B cell (primary cell): ENCODE results near the gene TADA1. TPM values are rescaled to one million over a fixed set of nuclear protein-coding genes. Genes with fewer than 3 reads are reported as not detected.

Experiments
- ATAC-seq: fragments of 200-7000 bp; cut with Tn5 transposase; one replicate; pipeline ENCODE4 v1.10.0; 2021; ENCODE audit warnings: low read depth, mild to moderate bottlenecking, moderate number of reproducible peaks, moderate library complexity
- CTCF ChIA-PET: fragments of 350-600 bp; sonication (Branson Sonifier 250); formaldehyde crosslinking; loops from one replicate; lab custom pipeline; 2021; ENCODE audit warnings: antibody characterized with exemption, inconsistent platforms; lab: Charles Lee
- POLR2A ChIA-PET: fragments of 350-600 bp; sonication (Branson Sonifier 250); formaldehyde crosslinking; loops from one replicate; lab custom pipeline; 2021; ENCODE audit warnings: antibody characterized with exemption; lab: Charles Lee
- DNase-seq: peaks from one replicate; pipeline ENCODE4 v3.0.0; 2013
- H2AFZ ChIP-seq: 2 replicates; pipeline ENCODE4 v1.6.1; 2012; ENCODE audit warnings: mild to moderate bottlenecking, low read depth, low read length; ENCODE audit not compliant: insufficient read depth, poor library complexity, severe bottlenecking
- H3K27ac ChIP-seq, 2 donors: 1 replicate in 1 of 2; 2 replicates in 1 of 2; pipeline ENCODE4 v1.5.1; 2012 to 2013; ENCODE audit warnings: low read length in 2 of 2, mild to moderate bottlenecking in 2 of 2, moderate library complexity in 1 of 2
- H3K27me3 ChIP-seq, 4 experiments: fragments of 200-600 bp in 1 of 4; sonication (generic) in 1 of 4; replicated peaks in 1 of 4; 1 replicate in 2 of 4; 2 replicates in 2 of 4; pipeline versions ENCODE4 v1.6.1 to v1.7.0; 2013 to 2016; ENCODE audit warnings: low read length in 3 of 4, mild to moderate bottlenecking in 2 of 4, mixed read lengths in 1 of 4, moderate library complexity in 1 of 4; ENCODE audit not compliant: insufficient read depth in 4 of 4, control insufficient read depth in 3 of 4; ENCODE audit errors: control extremely low read depth in 1 of 4
- H3K36me3 ChIP-seq, 2 experiments: replicated peaks in 1 of 2; 1 replicate in 1 of 2; 2 replicates in 1 of 2; pipeline versions ENCODE4 v1.6.1 to v1.7.1; 2013; ENCODE audit warnings: low read length in 1 of 2; ENCODE audit not compliant: insufficient read depth in 2 of 2, control insufficient read depth in 1 of 2; ENCODE audit errors: control extremely low read depth in 1 of 2, extremely low read depth in 1 of 2
- H3K4me1 ChIP-seq, 2 donors: fragments of 200-600 bp in 1 of 2; sonication (generic) in 1 of 2; 1 replicate in 1 of 2; 2 replicates in 1 of 2; pipeline versions ENCODE4 v1.5.1 to v1.6.1; 2013 to 2017; ENCODE audit warnings: low read length in 2 of 2; ENCODE audit not compliant: control insufficient read depth in 2 of 2, insufficient read depth in 2 of 2
- H3K4me2 ChIP-seq: replicated peaks from 2 replicates; pipeline ENCODE3; 2012; ENCODE audit warnings: mild to moderate bottlenecking, low read depth, low read length; ENCODE audit not compliant: poor library complexity, severe bottlenecking
- H3K4me3 ChIP-seq, 5 experiments: fragments of 200-600 bp in 1 of 5; sonication (generic) in 1 of 5; 1 replicate in 3 of 5; 2 replicates in 2 of 5; pipeline versions ENCODE4 v1.5.1 to v1.7.0; 2011 to 2016; ENCODE audit warnings: low read length in 4 of 5, mild to moderate bottlenecking in 4 of 5, low read depth in 2 of 5, control low read depth in 1 of 5, moderate library complexity in 1 of 5; ENCODE audit not compliant: insufficient read depth in 1 of 5; ENCODE audit errors: control extremely low read depth in 1 of 5, extremely low read depth in 1 of 5
- H3K79me2 ChIP-seq: fragments of 200-600 bp; sonication (generic); one replicate; pipeline ENCODE4 v1.6.0; 2016; ENCODE audit warnings: low read length; ENCODE audit not compliant: control insufficient read depth, insufficient read depth
- H3K9ac ChIP-seq: fragments of 200-600 bp; sonication (generic); 2 replicates; pipeline ENCODE4 v1.6.1; 2017; ENCODE audit warnings: mild to moderate bottlenecking, low read length, moderate library complexity
- H3K9me3 ChIP-seq, 3 donors: one replicate each; pipeline versions ENCODE4 v1.6.1 to v1.7.1; 2013; ENCODE audit warnings: low read length in 2 of 3; ENCODE audit not compliant: control insufficient read depth in 2 of 3, insufficient read depth in 1 of 3; ENCODE audit errors: control extremely low read depth in 1 of 3
- H4K20me1 ChIP-seq: 2 replicates; pipeline ENCODE4 v1.6.0; 2012; ENCODE audit warnings: mild to moderate bottlenecking, low read length; ENCODE audit not compliant: insufficient read depth, control insufficient read depth, poor library complexity, severe bottlenecking
- H3K27ac Mint-ChIP-seq: one replicate; pipeline ENCODE4 v1.8.0; 2021; ENCODE audit warnings: mixed read lengths
- H3K27me3 Mint-ChIP-seq: one replicate; pipeline ENCODE4 v1.8.0; 2021; ENCODE audit warnings: mixed read lengths
- H3K4me1 Mint-ChIP-seq: one replicate; pipeline ENCODE4 v1.8.0; 2021; ENCODE audit warnings: mixed read lengths
- H3K4me3 Mint-ChIP-seq: one replicate; pipeline ENCODE4 v1.8.0; 2021; ENCODE audit warnings: mixed read lengths
- H3K9me3 Mint-ChIP-seq: one replicate; pipeline ENCODE4 v1.8.0; 2022; ENCODE audit warnings: mixed read lengths; ENCODE audit not compliant: insufficient read depth
- EZH2 ChIP-seq: IDR thresholded peaks from 2 replicates; pipeline ENCODE4 v1.6.1; 2012; ENCODE audit warnings: borderline replicate concordance, low read depth, mild to moderate bottlenecking, moderate library complexity, low read length; ENCODE audit not compliant: insufficient read depth, poor library complexity, severe bottlenecking
- WGBS: methylation state at CpG from one replicate; pipeline ENCODE4 v1.1.5; 2013; ENCODE audit warnings: missing lambda C conversion rate; ENCODE audit not compliant: insufficient coverage; 5-methylcytosine and 5-hydroxymethylcytosine counted together
- intact Hi-C: fragments of 100-400 bp; cut with micrococcal nuclease; formaldehyde crosslinking; loops from one replicate; pipeline ENCODE4 v1.10.0; 2022
- polyA plus RNA-seq: library from polyadenylated mRNA; depleted of rRNA; stranded (reverse); fragments of >200 nt; gene quantifications from 2 replicates; pipeline ENCODE4 v1.2.3, GENCODE V29; 2012
- total RNA-seq, 2 donors: library from RNA; stranded (reverse); fragments of 120-200 nt in 1 of 2; gene quantifications; 1 replicate in 1 of 2; 2 replicates in 1 of 2; pipeline versions ENCODE4 v1.2.3 to v1.2.4, GENCODE V29; 2013 to 2022
- TF ChIP-seq, protein P1 (sequence below): fragments of 200-600 bp; IDR thresholded peaks from one replicate; pipeline ENCODE4 v1.8.0; 2022; ENCODE audit warnings: antibody characterized with exemption, mild to moderate bottlenecking

TADA1 gene
- total and polyA plus RNA-seq, 2 donors (not counting 1 experiment from before 2014, with no cell fraction given) = 12.0 to 12.9 TPM

DNA sequence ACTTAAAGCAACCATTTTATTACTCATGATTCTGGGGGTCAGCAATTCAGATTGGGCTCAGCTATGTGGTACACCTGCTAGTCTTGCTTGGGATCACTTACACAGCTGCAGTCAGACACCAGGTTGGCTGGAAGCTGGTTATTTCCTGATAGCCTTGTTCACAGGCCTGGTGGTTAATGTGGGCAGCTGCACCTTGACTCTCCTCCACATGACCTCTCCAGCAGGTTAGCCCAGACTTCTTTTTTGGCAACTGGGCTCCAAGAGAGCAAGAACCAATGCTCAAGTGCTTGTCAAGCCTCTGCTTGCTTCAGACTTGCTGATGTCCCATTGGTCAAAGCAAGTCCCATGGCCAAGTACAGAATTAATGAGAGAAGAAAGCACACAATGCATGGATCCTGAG lies 48.6 kb downstream of the TADA1 start:
- no peak overlapping the region for H3K4me3 ChIP-seq
- H2AFZ ChIP-seq = no peak overlapping the region
- Mint-ChIP-seq H3K27ac (no peak overlapping the region), H3K4me3 (no peak overlapping the region), H3K4me1 (no peaks in the 10 kb centered on the region), H3K27me3 (peaks cover 21% of the 10 kb centered on the region), H3K9me3 (peaks cover 8% of the 10 kb centered on the region)
- H3K4me1 ChIP-seq = no peaks in the 10 kb centered on the region
- H3K4me2 ChIP-seq = no peak overlapping the region
- intact Hi-C loops = no loop called here
- H3K27ac ChIP-seq = no peak overlapping the region
- H3K79me2 ChIP-seq = no peaks in the 10 kb centered on the region
- peaks cover 3 to 14% (median 13%) of the 10 kb centered on the region in 3 donors for H3K9me3 ChIP-seq
- DNase-seq = no peak
- no peaks in the 10 kb centered on the region for H3K36me3 ChIP-seq
- H4K20me1 ChIP-seq = no peaks in the 10 kb centered on the region
- no peak overlapping the region for H3K9ac ChIP-seq
- POLR2A ChIA-PET = no interaction called here
- peaks cover 0 to 7% (median 0%) of the 10 kb centered on the region in 4 experiments for H3K27me3 ChIP-seq
- TF ChIP-seq, protein P1, sequence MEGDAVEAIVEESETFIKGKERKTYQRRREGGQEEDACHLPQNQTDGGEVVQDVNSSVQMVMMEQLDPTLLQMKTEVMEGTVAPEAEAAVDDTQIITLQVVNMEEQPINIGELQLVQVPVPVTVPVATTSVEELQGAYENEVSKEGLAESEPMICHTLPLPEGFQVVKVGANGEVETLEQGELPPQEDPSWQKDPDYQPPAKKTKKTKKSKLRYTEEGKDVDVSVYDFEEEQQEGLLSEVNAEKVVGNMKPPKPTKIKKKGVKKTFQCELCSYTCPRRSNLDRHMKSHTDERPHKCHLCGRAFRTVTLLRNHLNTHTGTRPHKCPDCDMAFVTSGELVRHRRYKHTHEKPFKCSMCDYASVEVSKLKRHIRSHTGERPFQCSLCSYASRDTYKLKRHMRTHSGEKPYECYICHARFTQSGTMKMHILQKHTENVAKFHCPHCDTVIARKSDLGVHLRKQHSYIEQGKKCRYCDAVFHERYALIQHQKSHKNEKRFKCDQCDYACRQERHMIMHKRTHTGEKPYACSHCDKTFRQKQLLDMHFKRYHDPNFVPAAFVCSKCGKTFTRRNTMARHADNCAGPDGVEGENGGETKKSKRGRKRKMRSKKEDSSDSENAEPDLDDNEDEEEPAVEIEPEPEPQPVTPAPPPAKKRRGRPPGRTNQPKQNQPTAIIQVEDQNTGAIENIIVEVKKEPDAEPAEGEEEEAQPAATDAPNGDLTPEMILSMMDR = no peak
- no peak for TF ChIP-seq EZH2
- ATAC-seq = no peak
- CTCF ChIA-PET = no interaction called here

DNA sequence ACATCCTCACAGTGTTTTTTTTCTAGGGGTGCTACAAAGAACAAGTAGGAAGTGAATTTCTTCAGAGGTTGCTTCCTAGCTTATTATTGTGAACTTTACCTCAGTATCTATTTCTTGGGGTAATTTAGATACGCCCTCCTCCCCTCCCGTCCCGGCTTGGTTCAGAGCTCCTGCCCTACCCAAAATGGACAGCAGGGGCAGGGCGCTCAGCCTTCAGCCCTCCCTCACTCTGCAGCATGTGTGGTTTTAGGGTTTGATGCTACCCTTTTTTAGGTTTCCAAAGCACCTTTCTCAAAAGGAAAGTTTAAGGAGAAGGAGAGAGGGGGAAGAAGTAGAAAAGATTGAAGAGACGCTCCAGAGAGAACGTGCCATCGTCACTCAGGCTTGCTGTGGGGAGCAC lies 53.7 kb downstream of the TADA1 start:
- peaks cover 20% of the 10 kb centered on the region for H3K27me3 Mint-ChIP-seq
- H2AFZ ChIP-seq = no peak overlapping the region
- no peak for ATAC-seq
- H3K27ac Mint-ChIP-seq = no peak overlapping the region
- POLR2A ChIA-PET = no interaction called here
- H3K4me3 ChIP-seq = no peak overlapping the region
- no peaks in the 10 kb centered on the region for H3K36me3 ChIP-seq
- peaks cover 0 to 7% (median 1%) of the 10 kb centered on the region in 4 experiments for H3K27me3 ChIP-seq
- intact Hi-C loops = no loop called here
- no peak overlapping the region for H3K9ac ChIP-seq
- peaks cover 7% of the 10 kb centered on the region for H3K9me3 Mint-ChIP-seq
- CTCF ChIA-PET = no interaction called here
- H3K4me1 ChIP-seq = no peaks in the 10 kb centered on the region
- TF ChIP-seq, protein P1 = peak; percentile 36
- no peak for TF ChIP-seq EZH2
- no peak overlapping the region for H3K4me2 ChIP-seq
- no peak overlapping the region for H3K4me3 Mint-ChIP-seq
- no peaks in the 10 kb centered on the region for H4K20me1 ChIP-seq
- H3K79me2 ChIP-seq = no peaks in the 10 kb centered on the region
- 100% methylated on average over 2 of the region's 7 CpGs for WGBS
- H3K9me3 ChIP-seq = peaks cover 2 to 11% (median 11%) of the 10 kb centered on the region in 3 donors
- H3K27ac ChIP-seq = no peak overlapping the region
- H3K4me1 Mint-ChIP-seq = no peaks in the 10 kb centered on the region
- DNase-seq = no peak
